PC-3 (cell line): ENCODE measurements around the gene DUSP2. TPM values are rescaled to one million over a fixed set of nuclear protein-coding genes. Genes with fewer than 3 reads are reported as not detected.

ENCODE experiments used
- ATAC-seq: fragments of 200-7000 bp; cut with Tn5 transposase; 2 replicates; pipeline ENCODE4 v1.9.1; 2020; ENCODE audit warnings: mild to moderate bottlenecking, moderate library complexity
- BruUV-seq: library from RNA; stranded (reverse); fragments of 400-500 nt; replicated peaks from 2 replicates; lab custom pipeline; 2021; lab: Mats Ljungman, UMichigan
- CTCF ChIA-PET: fragments of 300-600 bp; sonication (Branson Sonifier 250); formaldehyde crosslinking; loops from one replicate; lab custom pipeline; 2022; ENCODE audit warnings: antibody characterized with exemption; lab: Charles Lee
- POLR2A ChIA-PET: fragments of 300-600 bp; sonication (Branson Sonifier 250); formaldehyde crosslinking; loops from one replicate; lab custom pipeline; 2022; ENCODE audit warnings: antibody characterized with exemption; ENCODE audit not compliant: unreplicated experiment; lab: Charles Lee
- DNase-seq: peaks from one replicate; pipeline ENCODE4 v3.0.0-alpha.2; 2015
- H2AFZ ChIP-seq: fragments of 300-600 bp; sonication (generic); 2 replicates; pipeline ENCODE4 v1.6.0; 2016; ENCODE audit warnings: antibody characterized with exemption, low read length
- H3F3A ChIP-seq: fragments of 300-600 bp; sonication (generic); one replicate; pipeline ENCODE4 v1.6.0; 2017; ENCODE audit warnings: antibody characterized with exemption, low read length, control low read depth, mild to moderate bottlenecking; ENCODE audit not compliant: unreplicated experiment
- H3K27ac ChIP-seq: fragments of 300-600 bp; sonication (generic); 2 replicates; pipeline ENCODE4 v1.5.1; 2016; ENCODE audit warnings: mild to moderate bottlenecking, low read length
- H3K27me3 ChIP-seq: fragments of 300-600 bp; sonication (generic); 2 replicates; pipeline ENCODE4 v1.6.1; 2016; ENCODE audit warnings: low read length, mixed read lengths
- H3K36me3 ChIP-seq: fragments of 300-600 bp; sonication (generic); 2 replicates; pipeline ENCODE4 v1.6.1; 2016; ENCODE audit warnings: low read depth, mixed run types, low read length, mixed read lengths
- H3K4me1 ChIP-seq: fragments of 300-600 bp; sonication (generic); 2 replicates; pipeline ENCODE4 v1.5.1; 2016; ENCODE audit warnings: low read length; ENCODE audit not compliant: insufficient read depth
- H3K4me2 ChIP-seq: fragments of 300-600 bp; sonication (generic); 2 replicates; pipeline ENCODE4 v1.6.0; 2016; ENCODE audit warnings: low read length
- H3K4me3 ChIP-seq: fragments of 300-600 bp; sonication (generic); 2 replicates; pipeline ENCODE4 v1.5.1; 2016; ENCODE audit warnings: mild to moderate bottlenecking, low read length, mixed read lengths
- H3K79me2 ChIP-seq: fragments of 300-600 bp; sonication (generic); 2 replicates; pipeline ENCODE4 v1.6.1; 2017; ENCODE audit warnings: low read length, mixed read lengths
- H3K9ac ChIP-seq: fragments of 300-600 bp; sonication (generic); 2 replicates; pipeline ENCODE4 v1.6.0; 2016; ENCODE audit warnings: mild to moderate bottlenecking, low read length
- H3K9me2 ChIP-seq: fragments of 300-600 bp; sonication (generic); replicated peaks from 2 replicates; pipeline ENCODE4 v1.6.1; 2016; ENCODE audit warnings: mixed run types, low read length, mixed read lengths
- H3K9me3 ChIP-seq: fragments of 300-600 bp; sonication (generic); 2 replicates; pipeline ENCODE4 v1.6.1; 2016; ENCODE audit warnings: low read length, mixed read lengths
- H4K20me1 ChIP-seq: fragments of 300-600 bp; sonication (generic); 2 replicates; pipeline ENCODE4 v1.6.1; 2016; ENCODE audit warnings: low read length, mixed read lengths
- EZH2 ChIP-seq: fragments of 300-600 bp; sonication (generic); IDR thresholded peaks from one replicate; pipeline ENCODE4 v1.6.1; 2017; ENCODE audit warnings: antibody characterized with exemption, mild to moderate bottlenecking, low read length; ENCODE audit not compliant: unreplicated experiment
- EZH2phosphoT487 ChIP-seq: fragments of 300-600 bp; sonication (generic); IDR thresholded peaks from 2 replicates; pipeline ENCODE4 v1.6.1; 2018; ENCODE audit warnings: mild to moderate bottlenecking, antibody characterized with exemption, low read length, borderline replicate concordance
- intact Hi-C: fragments of 100-400 bp; cut with micrococcal nuclease; formaldehyde crosslinking; loops from 2 replicates; pipeline ENCODE4 v1.9.0; 2023
- total RNA-seq: library from RNA; depleted of rRNA; stranded (reverse); fragments of >200 nt; gene quantifications from 2 replicates; pipeline ENCODE4 v1.2.3, GENCODE V29; 2014
- TF ChIP-seq, protein P1 (sequence below): fragments of 300-600 bp; sonication (generic); conservative IDR thresholded peaks from 2 replicates; pipeline ENCODE4 v1.5.1; 2017; ENCODE audit warnings: antibody characterized with exemption, low read depth, mild to moderate bottlenecking, low read length

The DUSP2 gene
- total RNA-seq, 1 experiment from 2014 or later: 6.9 TPM

DNA sequence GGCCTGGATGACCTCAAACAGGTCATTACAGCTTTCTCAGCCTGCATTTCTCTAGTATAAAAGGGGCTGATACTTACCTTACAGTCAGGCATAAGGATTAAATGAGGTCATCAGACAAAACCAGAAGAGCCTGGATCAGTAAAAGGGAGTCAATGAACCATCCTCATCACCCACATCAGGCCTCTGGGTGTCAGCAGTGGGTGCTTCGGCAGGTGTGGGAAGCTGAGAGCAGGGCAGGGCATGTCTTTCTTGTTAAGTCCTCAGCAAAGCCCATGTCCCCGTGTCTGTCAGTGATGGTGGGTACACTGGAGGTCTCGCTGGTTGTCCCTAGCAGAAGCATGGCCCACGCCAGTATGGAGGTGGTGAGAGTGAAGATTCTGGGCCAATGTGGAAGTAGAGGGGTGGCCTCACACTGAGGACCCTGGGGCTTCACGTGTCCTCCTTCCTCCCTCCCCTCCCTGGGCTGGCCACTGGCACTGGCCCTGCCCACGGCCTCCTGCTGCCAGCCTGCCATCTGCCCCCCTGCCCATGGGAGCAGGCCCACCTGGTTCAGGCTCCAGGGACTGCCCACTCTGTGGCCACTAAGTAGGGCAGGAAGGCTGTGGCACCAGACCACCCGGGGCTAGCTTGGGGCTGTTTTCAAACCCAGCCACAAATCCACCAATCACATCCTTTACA, 33.3 kb downstream of the DUSP2 start:
- TF ChIP-seq EZH2phosphoT487 (no peak), EZH2 (no peak)
- TF ChIP-seq, protein P1, sequence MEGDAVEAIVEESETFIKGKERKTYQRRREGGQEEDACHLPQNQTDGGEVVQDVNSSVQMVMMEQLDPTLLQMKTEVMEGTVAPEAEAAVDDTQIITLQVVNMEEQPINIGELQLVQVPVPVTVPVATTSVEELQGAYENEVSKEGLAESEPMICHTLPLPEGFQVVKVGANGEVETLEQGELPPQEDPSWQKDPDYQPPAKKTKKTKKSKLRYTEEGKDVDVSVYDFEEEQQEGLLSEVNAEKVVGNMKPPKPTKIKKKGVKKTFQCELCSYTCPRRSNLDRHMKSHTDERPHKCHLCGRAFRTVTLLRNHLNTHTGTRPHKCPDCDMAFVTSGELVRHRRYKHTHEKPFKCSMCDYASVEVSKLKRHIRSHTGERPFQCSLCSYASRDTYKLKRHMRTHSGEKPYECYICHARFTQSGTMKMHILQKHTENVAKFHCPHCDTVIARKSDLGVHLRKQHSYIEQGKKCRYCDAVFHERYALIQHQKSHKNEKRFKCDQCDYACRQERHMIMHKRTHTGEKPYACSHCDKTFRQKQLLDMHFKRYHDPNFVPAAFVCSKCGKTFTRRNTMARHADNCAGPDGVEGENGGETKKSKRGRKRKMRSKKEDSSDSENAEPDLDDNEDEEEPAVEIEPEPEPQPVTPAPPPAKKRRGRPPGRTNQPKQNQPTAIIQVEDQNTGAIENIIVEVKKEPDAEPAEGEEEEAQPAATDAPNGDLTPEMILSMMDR: no peak
- no TSS peak for BruUV-seq
- H3K4me2 ChIP-seq: no peak overlapping the region
- CTCF ChIA-PET: interaction anchor here (0.5 to 1.1 kb wide), 2 partner anchors 37 to 62 kb away, joined by 3 to 4 read pairs; no protein-coding TSS in a partner anchor
- no peaks in the 10 kb centered on the region for H3K79me2 ChIP-seq
- H3K9me2 ChIP-seq: no peaks in the 10 kb centered on the region
- H3K9ac ChIP-seq: no peak overlapping the region
- no peaks in the 10 kb centered on the region for H3F3A ChIP-seq
- H3K27me3 ChIP-seq: no peaks in the 10 kb centered on the region
- H3K4me1 ChIP-seq: no peaks in the 10 kb centered on the region
- intact Hi-C loops: no loop called here
- no peaks in the 10 kb centered on the region for H4K20me1 ChIP-seq
- no peak overlapping the region for H3K4me3 ChIP-seq
- DNase-seq: no peak
- POLR2A ChIA-PET: no interaction called here
- no peak overlapping the region for H3K27ac ChIP-seq
- no peaks in the 10 kb centered on the region for H3K36me3 ChIP-seq
- H3K9me3 ChIP-seq: no peaks in the 10 kb centered on the region
- no peak for ATAC-seq
- H2AFZ ChIP-seq: no peak overlapping the region

DNA sequence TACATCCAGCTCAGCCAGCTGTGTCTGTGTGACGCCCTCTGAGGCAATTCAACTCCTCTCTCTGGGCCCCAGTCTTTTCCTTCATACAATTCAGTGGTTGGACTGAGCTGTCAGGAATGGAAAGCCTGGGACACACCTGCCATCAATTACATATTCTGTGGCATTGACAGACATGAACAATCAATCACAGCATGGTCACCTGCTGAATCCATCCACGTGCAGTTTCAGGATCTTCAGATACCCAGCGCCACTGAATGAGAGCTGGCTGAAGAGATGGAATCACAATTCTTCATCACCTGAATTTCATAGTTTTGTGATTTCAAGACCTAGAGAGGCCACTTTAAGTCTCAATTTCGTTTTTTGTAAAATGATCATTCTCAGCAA, 34.0 kb downstream of the DUSP2 start:
- Histone ChIP-seq H3K4me2 (no peak overlapping the region), H3K9ac (no peak overlapping the region), H3K4me3 (no peak overlapping the region), H3K27ac (no peak overlapping the region), H3F3A (no peaks in the 10 kb centered on the region), H3K36me3 (no peaks in the 10 kb centered on the region), H3K79me2 (no peaks in the 10 kb centered on the region), H3K27me3 (no peaks in the 10 kb centered on the region), H3K9me2 (no peaks in the 10 kb centered on the region), H4K20me1 (no peaks in the 10 kb centered on the region), H2AFZ (no peak overlapping the region), H3K9me3 (no peaks in the 10 kb centered on the region), H3K4me1 (no peaks in the 10 kb centered on the region)
- POLR2A ChIA-PET: no interaction called here
- no peak for ATAC-seq
- no peak for DNase-seq
- BruUV-seq: no TSS peak
- TF ChIP-seq, protein P1: no peak
- TF ChIP-seq EZH2: no peak
- TF ChIP-seq EZH2phosphoT487: no peak
- intact Hi-C loops: no loop called here
- CTCF ChIA-PET: interaction anchor here (1.1 kb wide), 1 partner anchor 63 kb away, joined by 4 read pairs; no protein-coding TSS in a partner anchor

DNA sequence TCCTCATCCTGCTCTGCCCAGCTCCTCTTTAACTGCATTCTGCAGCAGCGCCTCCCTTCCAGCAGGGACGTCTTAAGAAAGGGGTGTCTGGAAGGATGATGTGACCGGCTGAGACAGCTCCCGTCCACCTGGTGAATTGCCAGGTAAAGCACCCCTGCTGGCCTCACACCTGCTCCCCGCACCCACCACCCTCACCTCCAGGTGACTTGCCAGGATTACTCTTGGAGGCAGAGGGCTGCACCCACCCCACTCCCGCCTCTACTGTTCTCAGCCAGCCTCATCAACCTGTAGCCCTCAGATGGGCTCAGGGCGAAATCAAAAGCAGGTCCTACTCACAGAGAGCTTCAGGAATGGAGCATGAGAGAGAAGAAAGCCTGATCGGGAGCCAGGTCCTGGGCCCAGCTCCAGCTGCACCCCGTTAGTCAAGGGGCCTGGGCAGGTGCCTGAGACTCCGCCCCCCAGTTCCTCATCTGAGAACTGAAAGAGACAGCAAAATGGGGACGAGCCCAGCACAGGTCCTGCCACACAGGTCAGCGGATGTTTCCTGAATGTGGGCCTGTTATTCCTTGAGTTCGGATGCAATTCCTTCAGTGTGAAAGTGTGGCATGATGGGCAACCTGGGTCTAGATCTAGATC, 34.5 kb downstream of the DUSP2 start:
- Histone ChIP-seq H3K36me3 (no peaks in the 10 kb centered on the region), H3K27me3 (no peaks in the 10 kb centered on the region), H3K9me3 (no peaks in the 10 kb centered on the region), H3K9ac (no peak overlapping the region), H3K4me3 (no peak overlapping the region), H3K27ac (no peak overlapping the region), H3F3A (no peaks in the 10 kb centered on the region), H2AFZ (no peak overlapping the region), H4K20me1 (no peaks in the 10 kb centered on the region), H3K9me2 (no peaks in the 10 kb centered on the region), H3K4me1 (no peaks in the 10 kb centered on the region), H3K4me2 (no peak overlapping the region), H3K79me2 (no peaks in the 10 kb centered on the region)
- no peak for TF ChIP-seq EZH2phosphoT487
- TF ChIP-seq, protein P1: no peak
- TF ChIP-seq EZH2: no peak
- no TSS peak for BruUV-seq
- intact Hi-C loops: no loop called here
- no peak for DNase-seq
- ATAC-seq: no peak
- POLR2A ChIA-PET: no interaction called here
- CTCF ChIA-PET: no interaction called here
